Heart left ventricle (tissue), 16 donors: ENCODE data around the gene CCNYL1. TPM values are rescaled to one million over a fixed set of nuclear protein-coding genes. Genes with fewer than 3 reads are reported as not detected.

Experiments used
- ATAC-seq, 4 donors: fragments of 200-7000 bp; cut with Tn5 transposase; one replicate each; pipeline ENCODE4 v1.9.1; 2020 to 2022; ENCODE audit warnings: moderate library complexity in 4 of 4, mild to moderate bottlenecking in 3 of 4, moderate number of reproducible peaks in 1 of 4
- DNase-seq, 5 donors: peaks; one replicate each; pipeline ENCODE4 v3.0.0-alpha.2; 2020
- H3K27ac ChIP-seq, 12 donors: fragments of 200-600 bp; sonication (generic) in 4 of 12; one replicate each; pipeline versions ENCODE4 v1.5.0 to v1.8.0; 2016 to 2022; ENCODE audit warnings: mild to moderate bottlenecking in 2 of 12
- H3K27me3 ChIP-seq, 9 donors: fragments of 200-600 bp; sonication (generic) in 2 of 9; one replicate each; pipeline versions ENCODE4 v1.5.1 to v1.8.0; 2016 to 2022; ENCODE audit warnings: mild to moderate bottlenecking in 3 of 9
- H3K36me3 ChIP-seq, 9 donors: fragments of 200-600 bp; sonication (generic) in 2 of 9; one replicate each; pipeline versions ENCODE4 v1.5.0 to v1.8.0; 2018 to 2022; ENCODE audit warnings: mild to moderate bottlenecking in 2 of 9
- H3K4me1 ChIP-seq, 12 donors: fragments of 200-600 bp; sonication (generic) in 4 of 12; one replicate each; pipeline versions ENCODE4 v1.5.0 to v1.8.0; 2016 to 2022; ENCODE audit warnings: mild to moderate bottlenecking in 3 of 12
- H3K4me3 ChIP-seq, 12 donors: fragments of 200-600 bp; sonication (generic) in 4 of 12; one replicate each; pipeline versions ENCODE4 v1.5.0 to v1.8.0; 2017 to 2022; ENCODE audit warnings: mild to moderate bottlenecking in 9 of 12, moderate library complexity in 4 of 12
- H3K9me3 ChIP-seq, 12 donors: fragments of 200-600 bp; sonication (generic) in 4 of 12; one replicate each; pipeline versions ENCODE4 v1.5.0 to v1.8.0; 2016 to 2022; ENCODE audit warnings: mild to moderate bottlenecking in 1 of 12
- POLR2A ChIP-seq, 2 donors: fragments of 450-650 bp; IDR thresholded peaks; one replicate each; pipeline ENCODE4 v1.6.1; 2017; ENCODE audit warnings: antibody characterized with exemption in 2 of 2, mild to moderate bottlenecking in 2 of 2, moderate library complexity in 2 of 2
- WGBS, 4 donors: extraction: QIAGEN DNeasy Blood & Tissue Kit in 2 of 4; methylation state at CpG; one replicate each; pipeline versions ENCODE4 v1.1.5 to v1.1.7; 2013 to 2018; 5-methylcytosine and 5-hydroxymethylcytosine counted together
- intact Hi-C, 10 donors: fragments of 100-400 bp; cut with DNase I; formaldehyde crosslinking; loops; one replicate each; pipeline versions ENCODE4 v1.11.1 to v1.14.2; 2022
- polyA plus RNA-seq, 2 donors: library from polyadenylated mRNA; stranded (reverse); fragments of 200-250 nt; gene quantifications; one replicate each; pipeline ENCODE4 v1.2.3, GENCODE V29; 2013
- total RNA-seq, 9 donors: library from RNA; depleted of rRNA in 2 of 9; stranded (reverse); fragments of >200 nt in 2 of 9; fragmentation: NEBNext Ultra II Directional in 3 of 9; extraction: Animal tissue kit (Norgen Biotek cat#: 25700) in 3 of 9; gene quantifications; one replicate each; pipeline versions ENCODE4 v1.1.0 to v1.2.4, GENCODE V29; 2016 to 2023
- TF ChIP-seq, protein P1 (sequence below), 12 donors: fragments of 200-600 bp; sonication (generic) in 4 of 12; IDR thresholded peaks; one replicate each; pipeline versions ENCODE4 v1.5.0 to v1.8.0; 2018 to 2022; ENCODE audit warnings: antibody characterized with exemption in 12 of 12, mild to moderate bottlenecking in 5 of 12
- donor health status: ischemic (EF 13 %, LVEDD 7.1; RV severe dilation, severe dysfunction).
- donor health status: healthy with polysubstance abuse.
- donor health status: DM: no; HTN: yes; CAD: no.
- donor health status: DM: no; HTN: no; CAD: no.
- donor health status: ischemic (EF 25% LVEDD 6.9; RV normal size, moderate dysfunction).
- donor health status: ischemic (EF 25% LVEDD 5.7; RV mildly dilated, moderate dysfunction).
- donor health status: healthy.
- donor health status: DM: yes; HTN: yes; CAD: no.
- donor health status: ischemic (EF 35%, LVEDD 5.7; RV mildly dilated, moderate dysfunction).
- donor health status: nonischemic (EF 11% LVEDD 7.7; RV severe dilation, severe dysfunction).
- donor health status: DM: yes; HTN: yes; CAD: no.
- donor health status: PGD.
- donor health status: ischemic (EF 29% LVEDD 5.4; RV normal size, mild dysfunction).
- donor health status: nonischemic (EF 23%, LVEDD 6.1; RV moderate dilation, normal function).

Gene CCNYL1
- total and polyA plus RNA-seq, 11 donors, result 3.9 to 17.5 (median 10.9) TPM

DNA sequence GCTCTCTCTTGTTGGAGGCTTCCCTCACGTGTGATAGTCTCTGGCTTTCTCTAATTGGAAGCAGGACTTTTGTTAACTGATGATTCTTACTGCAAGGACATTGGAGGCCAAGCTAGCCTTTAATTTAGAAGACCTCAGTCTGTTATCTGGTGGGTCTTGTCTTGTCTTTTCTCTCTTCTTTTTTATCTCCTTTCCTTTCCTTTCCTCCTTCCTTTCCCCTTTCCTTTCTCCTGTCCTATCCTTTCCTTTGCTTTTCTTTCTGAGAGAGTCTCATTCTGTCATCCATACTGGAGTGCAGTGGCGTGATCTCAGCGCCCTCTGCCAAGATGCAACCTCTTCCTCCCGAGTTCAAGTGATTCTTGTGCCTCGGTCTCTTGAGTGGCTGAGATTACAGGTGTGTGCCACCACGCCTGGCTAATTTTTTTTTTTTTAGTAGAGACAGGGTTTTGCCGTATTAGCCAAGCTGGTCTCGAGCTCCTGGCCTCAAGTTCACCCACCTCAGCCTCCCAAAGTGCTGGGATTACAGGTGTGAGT, 18.1 kb downstream of the CCNYL1 start:
- DNase-seq, result no peak
- intact Hi-C loops, result no loop called here
- peaks cover 0 to 39% (median 13%) of the 10 kb centered on the region in 9 donors for H3K36me3 ChIP-seq
- H3K4me3 ChIP-seq, result no peak overlapping the region
- WGBS, 4 donors, result 92 to 97% (median 94%) methylated on average over 8 of the region's 8 CpGs
- no peak for ATAC-seq
- H3K27ac ChIP-seq, result no peak overlapping the region
- no peaks in the 10 kb centered on the region for H3K27me3 ChIP-seq
- no peaks in the 10 kb centered on the region for H3K9me3 ChIP-seq
- no peak for TF ChIP-seq POLR2A (IDR thresholded peaks at IDR 0.05)
- TF ChIP-seq, protein P1, sequence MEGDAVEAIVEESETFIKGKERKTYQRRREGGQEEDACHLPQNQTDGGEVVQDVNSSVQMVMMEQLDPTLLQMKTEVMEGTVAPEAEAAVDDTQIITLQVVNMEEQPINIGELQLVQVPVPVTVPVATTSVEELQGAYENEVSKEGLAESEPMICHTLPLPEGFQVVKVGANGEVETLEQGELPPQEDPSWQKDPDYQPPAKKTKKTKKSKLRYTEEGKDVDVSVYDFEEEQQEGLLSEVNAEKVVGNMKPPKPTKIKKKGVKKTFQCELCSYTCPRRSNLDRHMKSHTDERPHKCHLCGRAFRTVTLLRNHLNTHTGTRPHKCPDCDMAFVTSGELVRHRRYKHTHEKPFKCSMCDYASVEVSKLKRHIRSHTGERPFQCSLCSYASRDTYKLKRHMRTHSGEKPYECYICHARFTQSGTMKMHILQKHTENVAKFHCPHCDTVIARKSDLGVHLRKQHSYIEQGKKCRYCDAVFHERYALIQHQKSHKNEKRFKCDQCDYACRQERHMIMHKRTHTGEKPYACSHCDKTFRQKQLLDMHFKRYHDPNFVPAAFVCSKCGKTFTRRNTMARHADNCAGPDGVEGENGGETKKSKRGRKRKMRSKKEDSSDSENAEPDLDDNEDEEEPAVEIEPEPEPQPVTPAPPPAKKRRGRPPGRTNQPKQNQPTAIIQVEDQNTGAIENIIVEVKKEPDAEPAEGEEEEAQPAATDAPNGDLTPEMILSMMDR (IDR thresholded peaks at IDR 0.05), result no peak
- peaks cover 0 to 17% (median 0%) of the 10 kb centered on the region in 12 donors for H3K4me1 ChIP-seq

DNA sequence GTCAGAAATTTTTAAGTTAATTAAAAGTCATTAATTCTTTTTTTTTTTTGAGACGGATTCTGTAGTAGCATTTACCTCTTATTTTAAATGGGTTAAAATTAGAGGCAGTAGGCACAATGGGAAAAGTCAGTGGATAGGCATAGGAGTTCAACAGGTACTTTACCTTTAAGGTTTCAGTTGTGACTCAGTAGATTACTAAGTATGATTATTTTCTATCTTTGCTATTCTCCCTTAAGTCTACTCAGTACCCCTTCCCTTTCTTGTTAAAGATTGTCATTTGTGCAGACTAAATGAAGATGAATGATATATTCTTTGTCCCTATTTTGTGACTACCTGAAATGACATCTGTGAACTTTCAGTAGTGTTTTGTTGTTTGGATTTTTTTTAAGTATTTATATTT, 19.7 kb downstream of the CCNYL1 start:
- intact Hi-C loops, result loop anchor here in 4 of 10 donors (5.0 to 10.0 kb wide), 3 partner anchors 96 to 206 kb away; partner anchors contain the start of genes METTL21A (in 2 of the 4) and CREB1 (in 1 of the 4)
- DNase-seq, result no peak
- H3K9me3 ChIP-seq, result no peaks in the 10 kb centered on the region
- ATAC-seq, result no peak
- H3K27me3 ChIP-seq, result no peaks in the 10 kb centered on the region
- H3K27ac ChIP-seq, result no peak overlapping the region
- peaks cover 0 to 45% (median 17%) of the 10 kb centered on the region in 9 donors for H3K36me3 ChIP-seq
- peaks cover 0 to 16% (median 0%) of the 10 kb centered on the region in 12 donors for H3K4me1 ChIP-seq
- 92 to 100% (median 96%) methylated on average over 1 of the region's 1 CpG for WGBS, 4 donors
- no peak for TF ChIP-seq POLR2A (IDR thresholded peaks at IDR 0.05)
- TF ChIP-seq, protein P1 (IDR thresholded peaks at IDR 0.05), result no peak
- no peak overlapping the region for H3K4me3 ChIP-seq

DNA sequence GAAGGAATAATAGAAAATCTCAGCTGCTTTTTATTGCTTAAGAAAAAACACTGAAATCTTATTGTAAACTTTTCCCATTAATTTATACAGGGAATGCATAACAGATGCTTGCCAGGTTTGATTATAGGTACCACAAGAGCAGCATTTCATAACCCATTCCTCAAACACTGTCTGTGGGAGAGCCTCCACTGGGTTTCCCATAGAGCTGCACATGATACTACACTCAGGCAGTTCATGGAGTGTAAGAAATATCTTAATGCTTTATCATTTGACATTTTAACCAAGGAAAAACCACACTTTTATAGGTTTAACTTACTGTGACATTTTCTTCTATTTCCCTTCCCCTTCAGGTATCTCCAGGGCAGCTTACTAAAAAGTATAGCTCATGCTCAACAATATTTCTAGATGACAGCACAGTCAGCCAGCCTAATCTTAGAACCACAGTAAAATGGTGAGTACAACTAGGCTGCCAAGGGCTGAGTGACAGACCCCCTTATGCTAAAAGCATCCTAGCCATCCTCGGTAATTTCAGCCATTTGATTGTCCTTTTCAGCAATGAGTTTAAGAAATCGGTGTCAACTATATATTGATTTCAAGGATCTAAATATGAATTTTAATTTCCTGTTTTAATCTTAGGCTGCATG, 22.3 kb downstream of the CCNYL1 start:
- intact Hi-C loops, result loop anchor here in 4 of 10 donors (5.0 to 10.0 kb wide), 3 partner anchors 99 to 209 kb away; partner anchors contain the start of genes METTL21A (in 2 of the 4) and CREB1 (in 1 of the 4)
- Histone ChIP-seq H3K27me3 (no peaks in the 10 kb centered on the region), H3K4me3 (no peak overlapping the region), H3K36me3 (peaks cover 0 to 58% (median 17%) of the 10 kb centered on the region in 9 donors), H3K27ac (no peak overlapping the region), H3K4me1 (no peaks in the 10 kb centered on the region), H3K9me3 (no peaks in the 10 kb centered on the region)
- 80 to 86% (median 83%) methylated on average over 2 of the region's 2 CpGs for WGBS, 4 donors
- ATAC-seq (peak in 1 of 4 donors; percentile 42), DNase-seq (no peak)
- TF ChIP-seq, protein P1 (IDR thresholded peaks at IDR 0.05), result no peak
- no peak for TF ChIP-seq POLR2A (IDR thresholded peaks at IDR 0.05)

DNA sequence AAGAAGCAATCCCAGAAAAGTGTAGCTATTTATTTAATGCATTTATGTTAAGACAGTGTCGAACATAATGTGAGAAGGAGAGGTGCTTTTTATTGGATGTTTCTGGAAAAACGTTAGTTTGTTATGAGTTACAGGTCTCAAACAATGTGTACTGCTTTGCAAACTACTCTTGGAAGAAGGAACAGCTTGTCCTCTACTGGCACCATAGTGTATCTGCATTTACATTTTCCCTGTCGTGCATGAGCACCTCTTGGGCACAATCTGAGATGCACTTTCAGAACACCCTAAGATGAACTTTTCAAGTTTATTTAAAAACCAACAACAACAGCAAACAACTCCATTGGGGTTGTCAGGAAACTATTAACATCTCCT, 22.8 kb downstream of the CCNYL1 start:
- intact Hi-C loops, result loop anchor here in 4 of 10 donors (5.0 to 10.0 kb wide), 3 partner anchors 99 to 209 kb away; partner anchors contain the start of genes METTL21A (in 2 of the 4) and CREB1 (in 1 of the 4)
- TF ChIP-seq POLR2A (IDR thresholded peaks at IDR 0.05), result no peak
- TF ChIP-seq, protein P1 (IDR thresholded peaks at IDR 0.05), result peak; percentile 22 to 56 (median 38)
- 33 to 42% (median 39%) methylated on average over 3 of the region's 3 CpGs for WGBS, 4 donors

More for the DNA sequence above, 22.8 kb downstream of the CCNYL1 start:
- Histone ChIP-seq H3K27ac (no peak overlapping the region), H3K27me3 (no peaks in the 10 kb centered on the region), H3K4me1 (no peaks in the 10 kb centered on the region), H3K9me3 (no peaks in the 10 kb centered on the region), H3K4me3 (no peak overlapping the region), H3K36me3 (peaks cover 0 to 58% (median 17%) of the 10 kb centered on the region in 9 donors)
- no peak for DNase-seq
- peak; percentile 59 to 81 (median 70) for ATAC-seq
